ENCODE results near the gene TOP2B.

GRCh38 chr3:25587094-25587493 lies 77.6 kb downstream of the TOP2B start:
- no peak for TF ChIP-seq EZH2phosphoT487 (IDR thresholded peaks at IDR 0.05; ENCODE audit: insufficient read depth, low read depth)
- TF ChIP-seq EZH2 (IDR thresholded peaks at IDR 0.05; ENCODE audit: insufficient read depth, poor library complexity, severe bottlenecking): no peak

Data from GM23248 (cell line).